ENCODE measurements around the gene ALOX15B.

GRCh38 chr17:8007836-8008235, 31.0 kb upstream of the ALOX15B start:
- no peak for TF ChIP-seq CTCF (IDR thresholded peaks at IDR 0.05 in 4 of 5, conservative IDR thresholded peaks at IDR 0.05 in 1 of 5)
- no peak for TF ChIP-seq POLR2A (IDR thresholded peaks at IDR 0.05)

Data from gastrocnemius medialis (tissue), 4 donors.